ENCODE measurements around the gene APBB1.

APBB1 gene

DNA sequence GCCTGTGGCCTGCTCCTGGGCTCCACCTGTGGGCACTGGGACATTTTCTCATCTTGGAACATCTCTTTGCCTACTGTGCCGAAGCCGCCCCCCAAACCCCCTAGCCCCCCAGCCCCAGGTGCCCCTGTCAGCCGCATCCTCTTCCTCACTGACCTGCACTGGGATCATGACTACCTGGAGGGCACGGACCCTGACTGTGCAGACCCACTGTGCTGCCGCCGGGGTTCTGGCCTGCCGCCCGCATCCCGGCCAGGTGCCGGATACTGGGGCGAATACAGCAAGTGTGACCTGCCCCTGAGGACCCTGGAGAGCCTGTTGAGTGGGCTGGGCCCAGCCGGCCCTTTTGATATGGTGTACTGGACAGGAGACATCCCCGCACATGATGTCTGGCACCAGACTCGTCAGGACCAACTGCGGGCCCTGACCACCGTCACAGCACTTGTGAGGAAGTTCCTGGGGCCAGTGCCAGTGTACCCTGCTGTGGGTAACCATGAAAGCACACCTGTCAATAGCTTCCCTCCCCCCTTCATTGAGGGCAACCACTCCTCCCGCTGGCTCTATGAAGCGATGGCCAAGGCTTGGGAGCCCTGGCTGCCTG is 27.3 kb downstream of the APBB1 start:
- DNase-seq (ENCODE audit: low read depth), result no peak

DNA sequence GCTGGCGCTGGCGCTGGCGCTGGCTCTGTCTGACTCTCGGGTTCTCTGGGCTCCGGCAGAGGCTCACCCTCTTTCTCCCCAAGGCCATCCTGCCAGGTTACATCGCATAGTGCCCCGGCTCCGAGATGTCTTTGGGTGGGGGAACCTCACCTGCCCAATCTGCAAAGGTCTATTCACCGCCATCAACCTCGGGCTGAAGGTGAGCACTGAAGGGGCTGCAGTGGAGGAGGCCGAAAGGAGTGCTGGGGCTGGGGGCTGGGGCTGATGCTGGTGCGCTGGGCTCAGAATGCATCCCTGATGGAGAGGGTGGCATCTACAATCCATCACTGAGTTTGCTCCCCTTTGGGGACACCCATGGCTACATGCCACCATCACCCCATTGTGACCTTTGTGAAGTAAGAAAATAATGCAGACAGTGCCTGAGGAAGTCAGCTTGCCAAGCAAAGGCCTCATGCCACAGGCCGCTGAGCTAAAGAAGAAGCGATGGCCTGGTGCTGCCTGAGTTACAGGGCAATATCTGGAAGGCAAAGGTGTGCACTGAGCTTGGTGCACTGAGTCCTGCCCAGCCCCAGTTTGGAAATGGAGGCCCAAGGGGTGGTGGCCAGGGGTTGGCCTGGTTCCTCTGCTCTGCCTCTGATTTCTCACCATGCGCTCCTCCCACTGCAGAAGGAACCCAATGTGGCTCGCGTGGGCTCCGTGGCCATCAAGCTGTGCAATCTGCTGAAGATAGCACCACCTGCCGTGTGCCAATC is 28.0 kb downstream of the APBB1 start:
- DNase-seq (ENCODE audit: low read depth), result no peak

DNA sequence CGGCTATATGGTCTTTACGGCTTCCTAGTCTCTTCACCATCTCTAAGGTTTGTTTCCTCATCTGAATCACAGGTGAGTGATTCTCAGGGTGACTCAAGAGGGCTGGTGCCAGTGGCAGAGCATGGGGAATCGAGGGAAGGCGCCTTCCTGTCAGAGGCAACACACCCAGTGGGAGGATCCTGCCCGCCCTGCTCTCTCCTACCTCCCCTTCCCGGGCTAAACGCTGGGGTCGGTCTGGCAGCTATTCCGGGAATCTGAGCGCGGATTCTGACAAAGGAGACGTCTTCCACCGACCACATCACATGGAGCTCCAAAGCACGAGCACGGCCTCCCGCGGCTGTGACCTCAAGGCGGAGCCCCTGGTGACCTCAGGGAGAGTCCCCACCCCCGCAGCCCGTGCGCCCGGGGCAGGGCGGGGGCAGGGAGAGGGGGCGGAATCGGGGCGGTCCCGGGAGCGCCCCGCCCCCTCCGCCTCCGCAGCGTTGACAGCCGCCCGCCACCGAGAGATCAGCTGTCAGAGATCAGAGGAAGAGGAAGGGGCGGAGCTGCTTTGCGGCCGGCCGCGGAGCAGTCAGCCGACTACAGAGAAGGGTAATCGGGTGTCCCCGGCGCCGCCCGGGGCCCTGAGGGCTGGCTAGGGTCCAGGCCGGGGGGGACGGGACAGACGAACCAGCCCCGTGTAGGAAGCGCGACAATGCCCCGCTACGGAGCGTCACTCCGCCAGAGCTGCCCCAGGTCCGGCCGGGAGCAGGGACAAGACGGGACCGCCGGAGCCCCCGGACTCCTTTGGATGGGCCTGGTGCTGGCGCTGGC is 28.8 kb downstream of the APBB1 start, which contains the start of gene SMPD1:
SMPD1 (plus strand) TSS at position 570 of the 813 bp plus-strand sequence; CDS start at position 695, 125 bp downstream.
- DNase-seq (ENCODE audit: low read depth), result peak; percentile 88

DNA sequence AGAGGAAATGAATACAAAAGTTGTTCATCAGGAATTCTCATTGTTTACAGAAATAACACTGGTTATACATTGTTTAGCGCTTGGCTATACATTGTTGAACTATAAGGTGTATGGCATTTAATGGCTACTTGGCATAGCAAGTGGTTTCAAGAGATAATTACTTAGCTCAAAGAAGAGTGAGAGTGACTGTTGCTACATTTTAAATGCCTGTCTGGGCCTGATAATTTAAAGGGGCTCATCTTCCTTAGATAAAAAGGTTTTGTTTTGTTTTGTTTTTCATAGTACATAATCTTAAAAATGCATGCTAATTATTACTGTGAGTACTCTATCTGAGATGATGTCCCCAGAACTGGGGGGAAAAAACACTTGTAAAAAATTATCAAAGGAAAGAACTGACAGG is 30.1 kb downstream of the APBB1 start:
- DNase-seq (ENCODE audit: low read depth), result no peak

DNA sequence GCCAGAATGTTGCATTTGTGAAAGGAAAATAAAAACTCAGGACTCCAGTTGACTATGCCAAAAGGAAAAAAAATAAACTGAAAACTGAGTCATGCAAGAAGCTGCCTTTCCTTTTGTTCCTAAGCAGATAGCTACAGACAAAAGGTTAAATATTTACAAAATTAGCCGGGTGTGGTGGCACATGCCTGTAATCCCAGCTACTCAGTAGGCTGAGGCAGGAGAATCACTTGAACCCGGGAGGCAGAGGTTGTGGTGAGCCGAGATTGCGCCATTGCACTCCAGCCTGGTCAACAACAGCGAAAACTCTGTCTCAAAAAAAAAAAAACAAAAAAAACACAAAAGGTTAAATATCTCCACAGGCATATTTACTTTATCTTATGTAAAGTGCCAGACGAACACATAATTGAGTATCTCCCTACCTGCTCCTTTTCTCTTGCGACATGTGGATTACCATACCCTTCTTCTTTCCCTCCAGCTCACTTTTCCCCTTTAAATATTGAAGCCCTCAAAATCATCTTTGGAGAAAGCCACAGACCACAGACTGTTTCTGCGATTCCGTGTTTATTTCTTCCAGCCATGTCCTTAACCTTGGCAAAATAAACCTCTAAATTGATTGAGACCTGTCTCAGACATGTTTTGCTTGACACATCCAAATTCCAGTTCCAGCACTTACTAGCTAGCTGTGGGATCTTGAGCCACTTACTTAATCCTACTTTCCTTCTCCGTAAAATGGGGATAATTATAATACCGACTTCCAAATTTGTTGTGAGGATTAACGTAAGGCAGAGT is 30.9 kb downstream of the APBB1 start:
- DNase-seq (ENCODE audit: low read depth), result no peak

DNA sequence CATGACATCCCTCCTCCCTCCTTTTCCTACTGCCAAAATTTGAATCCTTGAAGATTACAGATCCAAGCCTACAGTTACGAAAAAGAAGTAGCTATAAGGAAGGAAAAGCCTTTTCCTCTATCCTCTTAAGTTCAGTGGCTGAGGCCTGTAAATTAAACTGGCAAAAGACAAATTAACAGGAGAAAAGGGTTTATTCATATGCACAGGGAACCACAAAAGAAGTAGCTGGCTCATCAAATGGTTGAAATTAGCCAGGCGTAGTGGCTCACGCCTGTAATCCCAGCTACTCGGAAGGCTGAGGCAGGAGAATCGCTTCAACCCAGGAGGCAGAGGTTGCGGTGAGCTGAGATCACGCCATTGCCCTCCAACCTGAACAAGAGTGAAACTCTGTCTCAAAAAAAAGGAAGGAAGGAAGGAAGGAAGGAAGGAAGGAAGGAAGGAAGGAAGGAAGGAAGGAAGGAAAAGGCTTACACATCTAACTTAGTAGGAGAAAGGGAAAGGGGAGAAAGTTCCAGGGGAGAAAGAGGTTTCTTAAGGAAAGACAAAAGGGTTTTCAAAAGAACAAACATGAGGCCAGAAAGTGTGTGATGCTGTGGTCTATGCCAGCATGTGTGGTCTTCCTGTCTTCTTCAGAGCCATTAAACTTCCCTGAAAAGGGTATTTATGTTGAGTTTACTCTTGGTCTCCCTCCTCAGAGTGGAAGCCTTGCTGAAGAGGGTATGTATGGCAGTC is 33.7 kb downstream of the APBB1 start:
- no peak for DNase-seq (ENCODE audit: low read depth)

DNA sequence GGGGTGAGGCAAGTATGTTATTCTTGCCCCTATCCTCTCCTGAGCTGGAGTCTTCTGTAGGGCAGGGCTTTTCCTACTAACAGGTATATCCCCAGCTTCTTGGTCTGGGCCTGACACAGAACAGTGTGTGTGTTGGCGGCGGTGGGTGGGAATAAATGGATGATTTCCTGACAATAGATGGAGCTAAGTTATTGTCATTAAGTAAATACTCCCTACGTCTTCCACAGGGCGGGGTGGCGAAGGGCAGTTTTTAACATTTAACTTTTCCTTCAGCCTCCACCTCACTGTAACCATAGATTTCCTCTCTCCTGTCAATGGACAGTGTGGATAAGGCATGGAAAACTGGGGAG is 40.3 kb downstream of the APBB1 start:
- DNase-seq (ENCODE audit: low read depth), result no peak

DNA sequence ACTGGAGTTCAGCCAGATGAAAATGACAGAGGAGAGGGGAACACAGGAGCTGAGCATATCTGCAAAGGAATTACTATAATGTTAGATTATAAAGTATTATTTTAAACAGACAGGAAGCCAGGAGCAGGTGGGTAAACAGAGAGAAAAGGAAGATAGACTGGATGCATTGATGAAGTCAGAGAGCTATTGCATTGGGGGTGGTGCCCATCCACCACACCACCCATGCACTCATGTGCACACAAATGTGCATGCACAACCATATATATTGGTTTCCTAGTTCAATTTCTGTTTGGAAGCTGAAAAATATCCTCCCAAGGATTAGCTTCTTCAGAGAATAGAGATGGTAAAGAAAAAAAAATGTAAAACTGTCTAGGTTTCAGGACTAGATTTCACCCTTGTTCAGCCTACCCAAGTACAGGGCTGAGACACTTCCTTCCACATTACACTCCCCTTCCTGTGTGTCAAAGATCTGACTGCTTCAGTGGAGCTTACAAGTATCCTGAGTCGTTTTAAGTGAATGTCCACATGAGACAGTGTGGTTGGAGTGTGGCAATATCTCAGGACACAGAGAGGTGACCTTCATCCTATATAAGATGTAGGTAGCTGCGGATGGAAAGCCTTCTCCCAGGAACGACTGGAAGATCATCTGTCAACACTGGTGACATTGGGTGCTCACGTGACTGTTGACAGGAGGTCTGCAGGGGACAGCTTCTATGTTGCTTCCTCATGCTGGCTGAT is 40.8 kb downstream of the APBB1 start:
- DNase-seq (ENCODE audit: low read depth), result no peak

DNA sequence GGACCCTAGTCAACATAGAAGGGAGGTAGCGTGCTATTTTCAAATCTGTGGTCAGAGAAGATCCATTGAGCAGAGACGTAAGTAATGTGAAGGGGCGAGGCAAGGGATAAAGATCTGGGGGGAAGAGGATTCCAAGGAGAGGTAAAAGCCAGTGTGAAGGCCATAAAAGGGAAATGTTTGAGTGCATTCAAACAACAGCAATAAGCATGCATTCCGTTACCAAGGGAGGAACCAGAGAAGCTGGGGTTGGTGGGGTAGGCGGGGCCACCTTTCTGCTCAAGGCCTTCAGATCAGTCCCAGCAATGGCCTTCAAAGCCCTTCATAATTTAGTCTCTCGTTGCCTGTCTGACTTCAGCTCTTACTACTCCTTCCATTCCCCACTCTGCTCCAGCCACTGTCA is 47.1 kb downstream of the APBB1 start:
- no peak for DNase-seq (ENCODE audit: low read depth)

DNA sequence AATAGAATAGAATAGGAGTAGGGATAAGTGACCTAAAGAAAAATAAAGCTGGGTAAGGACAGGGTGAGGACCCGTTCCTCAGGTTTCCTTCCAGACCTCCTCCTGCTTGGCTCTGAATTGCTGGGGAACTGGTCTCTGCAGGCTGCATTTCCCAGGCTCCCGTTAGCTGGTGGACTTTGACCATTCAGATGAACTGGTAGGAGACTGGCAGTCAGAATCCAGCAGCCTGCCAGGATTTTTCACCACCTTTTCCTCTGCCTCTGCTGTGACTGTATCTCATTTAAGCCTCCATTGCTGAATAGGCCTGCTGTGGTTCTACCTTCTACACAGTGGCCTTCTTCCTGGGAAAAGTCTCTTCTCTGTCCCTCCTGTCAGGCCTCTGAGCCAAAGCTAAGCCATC is 53.2 kb downstream of the APBB1 start:
- no peak for DNase-seq (ENCODE audit: low read depth)

DNA sequence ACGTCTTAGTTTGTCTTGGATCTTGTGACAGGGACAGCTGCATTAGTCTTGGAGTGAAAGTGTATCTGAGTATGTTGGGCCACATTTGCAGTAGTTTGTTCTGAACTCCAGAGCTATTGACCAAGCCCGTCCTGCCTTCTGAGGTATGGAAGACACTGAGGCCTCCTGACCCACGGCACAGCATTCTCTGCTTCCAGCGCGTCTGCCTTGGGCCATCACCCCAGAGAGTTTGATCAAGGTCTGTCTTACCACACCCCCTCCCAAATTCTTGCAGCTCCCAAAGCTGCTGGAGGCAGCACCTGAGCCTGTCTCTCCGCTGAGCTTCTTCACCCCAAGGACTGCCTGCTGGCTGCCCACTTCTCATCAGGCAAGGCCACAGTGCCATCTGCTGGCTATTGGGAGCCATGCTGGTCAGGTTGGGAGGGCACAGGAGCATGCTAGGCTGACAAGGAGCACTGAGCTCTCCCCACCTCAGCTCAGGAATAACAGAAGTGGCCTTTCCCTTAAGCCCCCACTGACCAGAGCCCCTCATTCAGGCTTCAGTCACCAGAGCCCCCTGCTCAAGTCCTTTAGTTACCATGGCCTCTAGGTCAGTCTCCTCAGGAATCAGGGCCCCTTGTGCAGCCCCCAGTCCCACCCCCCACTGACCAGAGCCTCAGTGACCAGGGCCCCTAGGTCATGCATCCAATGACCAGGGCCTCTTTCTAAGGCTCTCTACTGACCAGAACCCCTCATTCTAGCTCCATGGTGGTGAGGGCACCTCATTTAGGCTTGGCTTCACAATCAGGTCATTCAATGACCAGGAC is 55.8 kb downstream of the APBB1 start:
- DNase-seq (ENCODE audit: low read depth), result peak; percentile 46

DNA sequence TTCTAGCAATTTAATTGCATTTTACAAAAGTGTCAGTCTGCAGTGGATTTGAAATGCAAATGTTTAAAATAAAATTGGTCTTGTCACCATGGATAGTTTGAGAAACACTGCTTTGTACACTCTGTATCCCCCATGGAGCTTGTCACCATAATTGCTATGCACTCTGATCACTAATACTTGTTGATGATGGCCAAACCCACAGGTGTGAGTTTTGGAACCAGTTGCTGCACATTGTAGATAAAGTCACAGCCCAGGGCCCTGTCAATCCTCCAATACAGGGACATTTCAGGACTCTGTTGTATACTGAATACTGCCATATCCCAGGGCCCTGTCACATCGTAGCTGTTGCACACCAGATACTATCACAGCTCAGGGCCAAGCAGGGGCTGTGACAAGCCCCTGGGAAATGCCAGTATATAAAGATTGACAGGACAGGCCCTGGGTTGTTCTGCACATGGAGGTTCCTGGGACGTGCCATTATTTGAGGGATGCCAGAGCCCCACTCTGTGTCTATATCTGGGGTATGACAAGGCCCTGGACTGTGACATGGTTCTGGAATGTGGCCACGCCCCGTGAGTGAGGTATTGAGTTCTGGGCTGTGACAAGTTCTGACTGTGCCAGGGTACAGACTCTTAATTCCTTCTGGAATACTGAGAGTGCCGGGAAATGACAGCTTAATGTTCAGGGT is 56.6 kb downstream of the APBB1 start:
- DNase-seq (ENCODE audit: low read depth), result no peak

DNA sequence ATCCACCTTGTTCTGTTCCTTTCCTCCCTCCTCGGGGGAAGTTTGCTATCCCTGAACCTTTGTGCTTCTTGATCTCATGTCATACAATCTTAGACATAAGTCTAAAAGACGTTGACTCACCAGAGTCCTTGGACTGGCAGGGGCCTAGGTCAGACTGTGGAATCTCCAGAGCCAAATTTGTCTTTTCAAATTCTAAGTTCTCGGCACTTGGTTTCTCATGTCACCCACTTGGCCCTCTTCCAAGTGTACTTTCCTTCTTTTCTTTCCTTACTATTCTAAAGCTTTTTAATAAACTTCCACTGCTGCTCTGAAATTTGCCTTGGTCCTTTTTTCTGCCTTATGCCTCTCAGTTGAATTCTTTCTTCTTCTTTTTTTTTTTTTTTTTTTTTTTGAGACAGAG is 58.7 kb downstream of the APBB1 start:
- no peak for DNase-seq (ENCODE audit: low read depth)

DNA sequence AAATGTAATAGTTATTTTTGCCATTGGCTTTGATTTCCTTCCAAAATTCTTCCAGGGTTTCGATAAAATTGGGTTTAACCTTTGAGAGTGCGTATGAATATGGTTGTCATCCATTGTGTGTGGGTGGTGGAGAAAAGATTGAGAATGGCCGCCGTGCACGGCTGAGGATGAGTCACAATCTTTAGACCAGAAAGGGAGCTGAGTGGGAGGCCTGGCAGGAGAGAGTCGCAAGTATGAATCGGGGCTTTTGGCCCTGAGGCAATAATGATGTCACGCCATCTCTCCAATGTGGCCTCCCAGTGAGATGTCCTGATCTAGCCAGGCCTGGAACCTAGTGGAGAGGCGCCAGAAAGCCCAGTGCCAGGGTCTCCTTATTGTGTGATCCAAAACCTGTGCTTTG is 61.7 kb downstream of the APBB1 start:
- DNase-seq (ENCODE audit: low read depth), result no peak

DNA sequence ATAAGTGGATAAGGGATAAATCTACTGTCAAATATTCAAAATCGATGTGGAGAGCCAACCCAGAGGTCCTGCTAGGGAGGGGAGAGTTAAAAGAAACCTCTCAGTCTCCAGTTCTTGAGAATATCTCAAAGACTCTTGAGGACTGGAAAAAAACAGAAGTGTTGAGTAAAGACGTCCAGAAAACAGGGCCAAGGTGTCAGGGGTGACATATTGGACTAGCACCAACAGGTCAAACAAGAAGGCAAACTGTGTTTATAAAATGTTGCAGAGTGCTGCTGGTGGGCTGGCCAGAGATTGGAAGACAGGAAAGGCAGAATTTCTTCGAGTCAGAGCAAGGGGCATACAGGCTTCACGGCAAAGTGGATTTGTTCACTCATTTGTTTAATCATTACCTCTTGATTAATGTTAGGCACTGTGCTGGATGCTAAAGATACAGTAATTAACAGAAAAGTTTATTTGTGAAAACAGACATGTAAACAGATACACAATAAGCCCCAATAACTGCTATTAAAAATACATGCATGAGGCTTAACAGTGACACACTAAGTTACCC is 62.3 kb downstream of the APBB1 start:
- no peak for DNase-seq (ENCODE audit: low read depth)

DNA sequence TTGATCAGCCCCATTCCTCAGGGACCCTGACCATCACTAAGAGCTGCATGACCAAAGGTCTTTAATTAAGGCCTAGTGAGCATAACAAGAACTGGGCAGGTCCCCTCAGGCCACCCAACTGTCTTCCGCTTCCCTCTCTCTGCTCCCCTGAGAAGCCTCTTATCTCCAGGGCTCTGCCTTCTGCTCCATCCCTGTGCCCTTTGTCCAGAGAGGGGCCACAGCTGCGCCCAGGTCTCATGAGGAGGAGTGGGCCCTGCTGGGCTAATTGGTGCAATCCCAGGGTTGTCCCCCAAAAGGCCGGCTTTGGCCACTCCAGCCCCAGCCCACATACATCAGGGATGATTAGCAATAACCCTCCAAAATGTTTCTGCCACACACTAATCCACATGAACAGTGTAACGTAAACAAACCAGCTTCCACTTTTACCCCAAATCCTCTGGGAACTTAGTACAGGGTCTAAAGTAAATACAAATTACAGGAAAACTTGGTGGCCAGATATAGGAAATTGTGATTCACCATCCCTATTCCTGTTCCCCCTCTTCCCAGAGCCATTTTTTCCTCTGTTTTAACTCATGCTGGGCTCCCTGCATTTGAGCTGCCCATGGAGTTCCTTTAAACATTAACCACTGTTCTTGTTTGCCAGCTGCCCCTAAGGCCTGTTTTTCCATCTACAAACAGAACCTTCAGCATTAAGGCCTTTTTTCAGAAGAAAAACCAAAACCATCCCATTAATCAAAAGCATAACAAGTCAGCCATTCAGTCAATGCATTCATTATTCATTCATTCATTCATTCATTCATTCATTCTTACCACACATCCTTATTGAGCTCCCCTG is 64.0 kb downstream of the APBB1 start:
- DNase-seq (ENCODE audit: low read depth), result no peak

DNA sequence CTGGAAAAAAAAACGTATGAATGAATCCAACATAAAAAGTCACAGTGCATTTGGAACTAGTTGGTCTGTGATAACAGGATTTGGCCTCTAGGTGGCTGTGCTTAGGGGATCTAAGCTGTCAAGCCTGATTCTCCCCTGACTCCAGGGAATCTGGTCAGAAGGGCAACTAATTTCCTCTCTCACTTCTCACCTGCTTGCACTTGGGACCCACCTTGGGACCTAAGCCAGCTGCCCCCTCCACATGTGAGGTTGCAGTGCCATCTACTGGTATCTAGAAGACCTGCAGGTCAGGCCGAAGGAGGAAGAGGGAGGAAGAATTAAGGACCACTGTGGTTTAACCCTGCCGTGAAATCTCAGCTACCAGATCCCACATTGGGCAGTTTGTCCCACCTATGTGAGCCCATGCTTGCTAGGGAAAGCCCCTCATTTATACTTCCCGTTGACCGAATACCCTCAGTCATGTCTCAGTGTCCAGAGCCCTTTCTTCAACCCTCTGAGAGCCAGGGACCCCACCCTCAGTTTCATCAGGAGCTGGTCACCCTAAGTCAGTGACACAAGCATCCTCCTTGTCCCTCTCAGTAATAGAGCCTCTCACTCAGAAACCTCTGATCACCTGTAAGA is 65.4 kb downstream of the APBB1 start:
- DNase-seq (ENCODE audit: low read depth), result peak; percentile 20
